Mesodermal cell (in vitro differentiated cells): ENCODE results near the gene PODXL2.
"Not testable (repeated sequence)": the region's sequence is repeated elsewhere in the genome, so short reads cannot be mapped to it uniquely, and the experiment has no call there.

Experiments
- H3K27ac ChIP-seq: 2 replicates; pipeline ENCODE4 v1.7.0; 2013; ENCODE audit warnings: mild to moderate bottlenecking, low read depth, low read length, moderate library complexity; ENCODE audit not compliant: severe bottlenecking
- H3K36me3 ChIP-seq: 2 replicates; pipeline ENCODE4 v1.7.1; 2013; ENCODE audit warnings: mild to moderate bottlenecking, low read length, moderate library complexity; ENCODE audit not compliant: control insufficient read depth, insufficient read depth
- H3K4me1 ChIP-seq: one replicate; pipeline ENCODE4 v1.7.1; 2013; ENCODE audit warnings: mild to moderate bottlenecking, low read length; ENCODE audit not compliant: insufficient read depth, control insufficient read depth, poor library complexity, severe bottlenecking
- H3K4me3 ChIP-seq: 2 replicates; pipeline ENCODE4 v1.7.0; 2013; ENCODE audit warnings: low read length, control low read depth, mild to moderate bottlenecking; ENCODE audit not compliant: insufficient read depth, poor library complexity, severe bottlenecking; ENCODE audit errors: extremely low read depth
- H3K9me3 ChIP-seq: 2 replicates; pipeline ENCODE4 v1.7.1; 2013; ENCODE audit warnings: mild to moderate bottlenecking, low read length, moderate library complexity; ENCODE audit not compliant: control insufficient read depth
- WGBS, 2 experiments: methylation state at CpG; one replicate each; pipeline ENCODE4 v1.1.5; 2013; ENCODE audit warnings: missing lambda C conversion rate in 2 of 2; ENCODE audit not compliant: insufficient coverage in 2 of 2; 5-methylcytosine and 5-hydroxymethylcytosine counted together

PODXL2 gene

DNA sequence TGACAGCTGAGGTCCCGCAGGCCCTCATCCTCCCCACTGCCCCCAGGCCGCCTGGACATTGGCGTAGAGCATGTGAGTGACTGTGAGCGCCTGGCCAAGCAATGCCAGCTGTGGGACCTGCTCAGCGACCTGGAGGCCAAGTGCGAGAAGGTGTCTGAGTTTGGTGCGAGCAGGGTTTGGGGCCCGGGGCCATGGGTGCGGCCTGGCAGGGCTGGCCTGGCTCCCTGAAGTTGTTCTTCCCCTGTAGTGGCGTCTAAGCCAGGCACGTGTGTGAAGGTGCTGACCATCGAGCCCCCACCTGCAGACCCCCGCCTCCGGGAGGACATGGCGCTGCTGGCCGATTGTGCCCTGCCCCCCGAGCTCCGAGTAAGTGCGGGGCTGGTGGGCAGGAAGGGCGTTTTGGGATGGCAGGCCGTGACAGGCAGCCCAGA, 48.0 kb downstream of the PODXL2 start:
- H3K27ac ChIP-seq: no peak overlapping the region
- H3K4me1 ChIP-seq: peaks cover 12% of the 10 kb centered on the region
- no peaks in the 10 kb centered on the region for H3K9me3 ChIP-seq
- H3K4me3 ChIP-seq: no peak overlapping the region
- H3K36me3 ChIP-seq: peaks cover 12% of the 10 kb centered on the region
- 94 to 97% methylated on average over 19 to 21 of the region's 21 CpGs for WGBS, 2 experiments

DNA sequence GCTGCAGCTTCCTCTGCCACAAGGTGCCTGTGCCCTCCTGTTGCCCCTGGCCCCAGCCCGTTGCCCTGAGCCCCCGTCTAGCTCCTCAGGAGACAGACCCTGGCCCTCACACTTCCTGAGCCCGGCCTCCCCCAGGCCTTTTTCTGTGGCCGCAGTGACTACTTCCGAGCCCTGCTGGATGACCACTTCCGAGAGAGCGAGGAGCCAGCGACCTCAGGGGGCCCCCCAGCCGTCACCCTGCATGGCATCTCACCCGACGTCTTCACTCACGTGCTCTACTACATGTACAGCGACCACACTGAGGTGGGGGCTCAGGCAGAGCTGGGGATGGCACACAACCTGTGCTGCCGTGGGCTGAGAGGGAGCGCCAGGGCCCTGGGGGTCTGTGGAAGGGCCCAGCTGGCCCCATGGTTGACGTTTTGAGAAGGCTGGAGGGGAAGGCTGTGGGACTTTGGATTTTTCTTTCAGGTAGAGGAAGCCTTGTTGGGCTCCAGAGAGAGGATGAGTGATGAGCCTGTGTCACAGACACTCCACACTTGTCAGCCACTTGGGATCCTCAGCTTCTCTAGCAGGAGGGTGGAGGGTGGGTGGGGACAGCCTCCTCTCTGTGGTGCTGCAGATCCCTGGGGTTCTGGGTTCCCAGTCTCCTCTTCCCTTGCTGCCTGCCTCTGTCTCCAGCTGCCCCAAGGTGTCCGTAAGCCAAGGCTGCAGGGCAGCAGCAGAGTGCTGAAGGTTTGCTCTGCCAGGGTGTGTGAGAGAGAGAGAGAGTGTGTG, 48.7 kb downstream of the PODXL2 start:
- peaks cover 12% of the 10 kb centered on the region for H3K36me3 ChIP-seq
- peaks cover 7% of the 10 kb centered on the region for H3K4me1 ChIP-seq
- H3K9me3 ChIP-seq: no peaks in the 10 kb centered on the region
- no peak overlapping the region for H3K27ac ChIP-seq
- H3K4me3 ChIP-seq: no peak overlapping the region
- WGBS, 2 experiments: 89 to 92% methylated on average over 14 to 16 of the region's 17 CpGs

DNA sequence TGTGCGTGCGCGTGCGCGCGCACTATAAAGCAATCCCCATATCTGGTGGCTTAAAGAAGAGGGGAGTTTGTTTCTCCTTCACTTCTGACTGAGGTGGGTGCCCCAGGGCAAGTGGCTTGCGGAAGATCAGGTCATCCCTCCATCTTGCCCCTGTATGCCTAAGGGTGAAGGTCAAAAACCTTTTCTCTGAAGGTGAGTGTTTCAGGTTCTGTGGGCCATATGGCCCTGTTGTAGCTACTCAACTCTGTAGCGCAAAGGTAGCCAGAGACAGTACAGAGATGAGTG, 49.3 kb downstream of the PODXL2 start:
- Histone ChIP-seq H3K9me3 (no peaks in the 10 kb centered on the region), H3K4me1 (peaks cover 7% of the 10 kb centered on the region), H3K36me3 (peaks cover 12% of the 10 kb centered on the region), H3K27ac (no peak overlapping the region), H3K4me3 (no peak overlapping the region)
- 92 to 100% methylated on average over 3 to 6 of the region's 8 CpGs for WGBS, 2 experiments

DNA sequence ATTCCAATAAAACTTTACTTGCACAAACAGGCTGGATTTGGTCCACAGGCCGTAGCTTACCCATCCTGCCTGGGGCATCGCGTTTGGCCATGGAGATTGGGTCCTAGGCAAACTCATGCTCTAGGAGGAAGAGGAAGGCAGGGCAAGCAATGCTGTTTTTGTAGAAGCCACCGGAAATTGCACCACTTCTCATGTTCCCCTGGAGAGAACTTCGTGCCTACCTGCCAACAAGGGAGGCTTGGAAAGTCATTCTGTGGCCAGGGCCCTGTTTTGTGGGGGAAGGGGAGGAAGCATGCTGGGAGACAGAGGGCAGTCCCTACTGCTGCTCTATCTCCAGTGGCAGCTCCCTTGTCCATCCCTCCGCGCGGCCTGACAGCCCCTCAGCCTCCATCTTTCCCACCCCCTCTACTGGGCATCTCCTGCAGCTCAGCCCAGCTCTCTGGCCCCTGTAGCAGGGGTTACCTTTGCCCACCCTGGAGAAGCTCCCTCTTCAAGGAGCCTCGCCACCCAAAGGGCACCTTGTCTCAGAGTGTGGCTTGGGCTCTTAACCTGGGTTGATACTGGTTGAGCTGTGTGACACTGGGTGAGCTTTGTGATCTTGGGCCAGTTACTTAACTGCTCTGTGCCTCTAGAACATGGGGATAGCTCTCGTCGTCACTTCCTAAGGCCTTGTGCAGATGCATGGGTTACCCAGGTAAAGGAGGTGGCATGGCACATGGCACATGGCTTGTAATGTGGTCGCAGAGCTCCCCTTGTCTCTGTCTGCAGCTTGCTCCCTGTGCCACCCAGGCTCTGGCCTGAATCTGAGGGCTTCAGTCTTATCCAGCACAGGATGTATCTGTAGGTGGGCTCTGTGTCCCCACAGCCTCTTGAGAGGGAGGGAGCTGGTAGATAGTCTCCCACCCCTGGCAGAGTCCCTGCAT, 49.9 kb downstream of the PODXL2 start:
- no peak overlapping the region for H3K27ac ChIP-seq
- WGBS, 2 experiments: 83 to 87% methylated on average over 10 to 11 of the region's 12 CpGs
- peaks cover 2% of the 10 kb centered on the region for H3K4me1 ChIP-seq
- peaks cover 12% of the 10 kb centered on the region for H3K36me3 ChIP-seq
- H3K9me3 ChIP-seq: no peaks in the 10 kb centered on the region
- H3K4me3 ChIP-seq: no peak overlapping the region

DNA sequence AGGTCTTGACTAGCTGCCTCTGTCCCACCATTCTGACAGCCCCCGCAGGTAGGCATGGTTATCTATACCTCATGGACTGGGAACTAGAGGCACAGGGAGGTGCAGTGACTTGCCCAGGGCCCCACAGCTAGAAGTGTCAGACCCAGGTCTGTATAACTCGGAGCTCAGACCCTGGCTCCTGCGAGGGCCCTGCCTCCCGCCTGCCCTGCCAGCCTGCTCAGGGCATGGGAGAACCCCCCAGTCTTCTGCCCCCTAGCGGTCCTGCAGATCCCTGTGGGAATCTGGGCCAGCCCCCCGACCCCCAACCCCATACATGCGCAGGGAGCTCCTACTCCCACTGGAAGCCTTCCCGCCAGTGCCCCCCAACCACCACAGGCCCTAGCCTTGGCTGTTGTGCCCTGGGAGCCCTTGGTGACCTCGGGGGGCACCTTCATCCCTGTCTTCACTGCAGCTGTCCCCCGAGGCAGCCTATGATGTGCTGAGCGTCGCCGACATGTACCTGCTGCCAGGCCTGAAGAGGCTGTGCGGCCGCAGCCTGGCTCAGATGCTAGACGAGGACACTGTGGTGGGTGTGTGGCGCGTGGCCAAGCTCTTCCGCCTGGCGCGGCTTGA, 50.7 kb downstream of the PODXL2 start:
- Histone ChIP-seq H3K9me3 (no peaks in the 10 kb centered on the region), H3K4me3 (no peak overlapping the region), H3K36me3 (peaks cover 12% of the 10 kb centered on the region), H3K4me1 (no peaks in the 10 kb centered on the region), H3K27ac (no peak overlapping the region)
- 88 to 95% methylated on average over 14 to 20 of the region's 21 CpGs for WGBS, 2 experiments

DNA sequence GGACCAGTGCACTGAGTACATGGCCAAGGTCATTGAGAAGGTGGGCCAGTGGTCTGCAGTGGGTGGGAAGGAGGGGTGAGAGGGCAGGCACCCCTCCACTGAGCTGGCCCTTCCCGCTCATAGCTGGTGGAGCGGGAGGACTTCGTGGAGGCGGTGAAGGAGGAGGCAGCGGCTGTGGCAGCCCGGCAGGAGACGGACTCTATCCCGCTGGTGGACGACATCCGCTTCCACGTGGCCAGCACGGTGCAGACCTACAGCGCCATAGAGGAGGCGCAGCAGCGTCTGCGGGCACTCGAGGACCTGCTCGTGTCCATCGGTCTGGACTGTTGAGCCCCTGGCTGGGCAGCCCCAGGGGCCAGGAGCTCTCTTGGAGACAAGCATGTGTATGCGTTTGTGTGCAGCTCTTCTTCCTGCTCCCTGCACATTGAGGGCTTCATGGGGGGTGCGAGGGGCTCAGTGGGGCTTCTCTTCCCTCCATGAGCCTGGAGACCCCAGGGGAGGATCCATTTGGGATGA, 51.2 kb downstream of the PODXL2 start:
- H3K4me3 ChIP-seq: no peak overlapping the region
- 97 to 99% methylated on average over 17 to 21 of the region's 21 CpGs for WGBS, 2 experiments
- no peaks in the 10 kb centered on the region for H3K9me3 ChIP-seq
- H3K4me1 ChIP-seq: no peaks in the 10 kb centered on the region
- H3K27ac ChIP-seq: no peak overlapping the region
- peaks cover 12% of the 10 kb centered on the region for H3K36me3 ChIP-seq

DNA sequence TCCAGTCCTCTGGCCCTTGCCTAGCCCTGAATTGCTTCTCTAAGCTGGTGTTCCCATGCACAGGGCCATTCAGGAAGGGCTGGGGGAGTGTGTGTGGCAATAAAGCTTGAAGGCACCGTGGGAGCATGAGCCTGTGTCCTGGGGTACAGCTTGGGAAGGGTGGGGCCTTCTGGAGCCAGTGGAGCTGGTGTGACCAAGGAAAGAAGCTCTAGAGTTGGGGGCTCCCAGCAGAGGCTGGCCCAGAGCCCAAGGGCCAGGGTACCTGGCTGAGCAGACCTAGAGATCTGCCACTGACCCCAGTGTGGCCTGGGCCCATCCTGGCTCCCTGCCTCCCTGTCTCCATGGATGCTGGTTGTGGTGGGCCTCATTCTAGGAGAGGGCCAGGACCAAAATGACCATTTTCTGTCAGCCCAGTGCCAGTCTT, 51.8 kb downstream of the PODXL2 start:
- no peak overlapping the region for H3K27ac ChIP-seq
- no peaks in the 10 kb centered on the region for H3K9me3 ChIP-seq
- H3K36me3 ChIP-seq: peaks cover 12% of the 10 kb centered on the region
- no peak overlapping the region for H3K4me3 ChIP-seq
- 100% methylated on average over 1 of the region's 1 CpG for whole genome bisulfite sequencing, 2 experiments
- no peaks in the 10 kb centered on the region for H3K4me1 ChIP-seq

DNA sequence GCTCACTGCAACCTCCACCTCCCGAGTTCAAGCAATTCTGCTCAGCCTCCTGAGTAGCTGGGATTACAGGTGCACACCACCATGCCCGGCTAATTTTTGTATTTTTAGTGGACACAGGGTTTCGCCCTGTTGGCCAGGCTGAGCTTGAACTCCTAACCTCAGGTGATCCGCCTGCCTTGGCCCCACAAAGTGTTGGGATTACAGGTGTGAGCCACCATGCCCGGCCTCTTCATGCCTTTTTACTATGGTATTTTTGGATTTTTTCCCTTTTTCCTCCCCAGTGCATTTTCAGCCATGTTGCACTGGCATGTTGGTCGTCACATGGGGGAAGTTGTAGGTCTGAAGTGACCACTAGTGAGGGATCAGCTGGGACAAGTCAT, 53.2 kb downstream of the PODXL2 start:
- not testable (repeated sequence) for H3K27ac ChIP-seq, H3K36me3 ChIP-seq, H3K9me3 ChIP-seq, H3K4me1 ChIP-seq, H3K4me3 ChIP-seq
- 100% methylated on average over 4 to 5 of the region's 6 CpGs for WGBS, 2 experiments

DNA sequence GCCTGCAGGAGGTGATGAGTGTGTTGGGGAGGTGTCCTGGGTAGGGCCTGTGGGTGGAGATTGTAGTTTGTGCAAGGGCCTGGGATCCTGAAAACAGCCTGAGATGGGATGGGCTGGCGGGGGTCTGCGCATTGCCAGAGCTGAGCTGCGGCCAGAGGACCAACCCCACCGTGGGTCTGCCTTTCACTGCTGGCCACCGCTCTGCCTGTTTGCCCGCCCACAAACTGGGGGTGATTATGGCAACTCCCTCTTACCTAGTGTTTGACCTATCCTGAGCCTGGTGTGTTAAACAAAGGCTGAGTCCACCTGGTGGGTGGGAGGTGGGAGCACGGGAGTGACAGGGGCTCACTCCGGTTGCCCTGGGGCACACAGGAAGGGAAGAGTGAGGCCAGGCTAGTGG, 53.6 kb downstream of the PODXL2 start:
- no peaks in the 10 kb centered on the region for H3K4me1 ChIP-seq
- no peak overlapping the region for H3K27ac ChIP-seq
- 77 to 83% methylated on average over 5 to 7 of the region's 8 CpGs for WGBS, 2 experiments
- H3K4me3 ChIP-seq: no peak overlapping the region
- peaks cover 4% of the 10 kb centered on the region for H3K36me3 ChIP-seq
- no peaks in the 10 kb centered on the region for H3K9me3 ChIP-seq

DNA sequence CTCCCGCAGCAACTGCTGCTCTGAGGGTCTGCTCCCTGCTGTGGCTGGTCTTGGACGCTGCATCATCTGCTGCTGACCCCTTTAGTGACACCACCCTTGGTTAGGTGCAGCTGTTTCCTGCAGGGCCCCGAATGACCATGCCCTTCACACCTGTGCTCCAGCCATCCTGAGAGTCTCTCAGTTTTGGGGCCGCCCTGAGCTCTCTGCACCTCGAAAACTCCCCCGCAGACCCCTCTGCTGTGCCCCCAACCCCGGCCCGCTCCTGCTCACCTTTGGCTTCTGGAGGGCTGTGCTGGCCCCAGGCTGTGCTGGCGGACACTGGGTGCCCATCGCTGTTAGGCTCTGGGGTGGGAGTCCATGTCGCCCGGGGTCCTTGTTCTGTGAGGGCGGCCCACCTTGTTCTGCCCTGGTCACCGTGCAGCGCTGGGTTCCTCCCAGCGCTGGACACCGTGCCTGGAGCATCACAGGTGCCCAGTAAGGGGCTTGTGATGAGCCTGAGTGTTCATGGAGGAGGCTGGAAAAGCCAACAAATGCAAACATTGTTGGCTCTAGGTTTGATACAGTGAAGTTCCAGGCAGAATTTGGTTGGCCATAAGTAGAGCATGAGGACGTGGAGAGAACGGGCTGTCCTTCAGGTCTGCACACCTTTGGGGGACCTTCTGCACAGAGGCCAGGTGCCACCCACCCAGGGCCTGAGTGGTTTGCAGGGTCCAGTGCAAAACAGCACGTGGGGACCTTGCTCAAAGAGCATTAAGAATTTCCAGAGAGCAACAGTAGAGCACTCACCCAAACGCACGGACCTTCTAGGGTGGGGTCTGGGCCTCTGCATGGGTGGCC, 56.1 kb downstream of the PODXL2 start:
- 91 to 96% methylated on average over 21 to 22 of the region's 22 CpGs for WGBS, 2 experiments
- Histone ChIP-seq H3K27ac (no peak overlapping the region), H3K4me1 (peaks cover 17% of the 10 kb centered on the region), H3K4me3 (no peak overlapping the region), H3K9me3 (no peaks in the 10 kb centered on the region), H3K36me3 (no peaks in the 10 kb centered on the region)
